Measurements from ENCODE around the gene SMIM28. TPM values are rescaled to one million over a fixed set of nuclear protein-coding genes. Genes with fewer than 3 reads are reported as not detected.

Gene SMIM28
- total RNA-seq, 1 donor: not detected

DNA sequence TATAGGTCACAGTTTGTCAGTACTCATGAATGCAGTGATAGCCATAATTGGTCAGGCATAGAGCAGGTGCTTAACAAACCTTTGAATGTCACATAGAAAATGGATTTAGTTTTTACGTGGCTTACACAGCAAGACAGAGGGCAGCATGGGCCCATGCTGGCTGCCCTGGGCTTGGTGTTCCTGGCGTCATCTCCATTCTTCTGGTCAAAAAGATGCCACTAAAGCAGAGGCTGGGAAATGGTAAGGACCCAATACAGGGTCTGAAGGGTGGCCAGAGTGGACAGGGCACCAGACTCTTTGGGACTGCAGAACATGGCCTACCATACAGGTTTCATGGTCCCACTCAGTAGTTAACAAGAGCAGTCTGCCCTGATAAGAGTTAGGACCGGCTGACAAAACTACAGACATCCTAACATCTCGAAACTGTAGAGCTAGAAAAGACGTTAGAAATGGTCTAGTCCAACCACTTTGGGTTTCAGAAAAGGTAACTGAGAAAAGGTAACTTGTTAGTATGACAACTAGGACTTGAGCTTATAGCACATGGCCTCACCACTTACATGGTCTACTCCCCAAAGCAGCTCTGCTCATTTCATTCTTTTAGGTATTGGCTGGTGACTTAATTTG lies 48.9 kb downstream of the SMIM28 start:
- DNase-seq (ENCODE audit: low read depth in 2 of 3, low spot score in 2 of 3): no peak

GRCh38 chr6:138427701-138428100 lies 50.0 kb downstream of the SMIM28 start:
- no peak for DNase-seq (ENCODE audit: low read depth in 2 of 3, low spot score in 2 of 3)

GRCh38 chr6:138428944-138429598 lies 51.4 kb downstream of the SMIM28 start:
- DNase-seq (ENCODE audit: low read depth in 2 of 3, low spot score in 2 of 3): peak; percentile 17 to 80 (median 48)

GRCh38 chr6:138429761-138430160 lies 52.1 kb downstream of the SMIM28 start:
- DNase-seq (ENCODE audit: low read depth in 2 of 3, low spot score in 2 of 3): no peak

DNA sequence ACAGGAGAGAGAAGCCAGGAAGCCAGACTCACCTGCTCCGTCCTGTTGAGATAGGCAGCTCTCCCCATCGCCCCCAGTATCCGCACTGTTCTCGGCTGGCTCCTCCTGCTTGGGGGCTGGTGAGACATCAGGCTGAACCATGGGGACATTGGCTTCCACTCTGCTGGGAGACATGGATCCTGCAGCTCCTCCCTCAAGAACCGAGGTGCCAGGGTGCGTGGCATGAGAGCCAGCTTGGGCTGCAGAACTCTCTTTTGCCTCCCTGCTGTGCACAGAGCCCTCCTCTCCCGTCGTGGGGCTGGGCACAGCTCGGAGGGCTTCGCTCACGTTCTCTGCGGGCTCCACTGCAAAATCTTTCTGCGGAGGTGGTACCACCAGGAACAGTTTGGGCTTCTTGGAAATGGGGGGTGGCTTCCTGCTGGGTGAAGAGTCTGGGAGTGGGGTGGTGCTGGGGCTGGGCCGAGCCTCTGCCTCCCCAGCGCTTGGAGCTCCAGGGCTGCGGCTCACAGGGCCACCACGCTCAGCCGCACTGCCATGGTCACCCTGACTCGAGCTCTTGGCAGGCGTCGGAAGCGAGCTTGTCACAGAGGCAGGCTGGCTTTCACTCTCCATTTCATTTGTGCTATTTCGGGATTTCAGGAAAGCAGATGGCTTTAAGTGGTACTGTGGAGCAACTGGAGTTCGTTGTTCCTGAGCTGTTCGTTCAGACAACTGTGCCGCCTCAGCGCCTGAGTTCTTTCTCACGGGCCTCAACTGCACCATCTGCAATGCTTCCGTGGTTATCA lies 52.8 kb downstream of the SMIM28 start:
- DNase-seq (ENCODE audit: low read depth in 2 of 3, low spot score in 2 of 3): no peak

- DNase-seq (ENCODE audit: low read depth in 2 of 3, low spot score in 2 of 3): peak in 1 of 3 donors; percentile 32
Measured at GRCh38 chr6:138431256-138432062, 53.8 kb downstream of the SMIM28 start.

DNA sequence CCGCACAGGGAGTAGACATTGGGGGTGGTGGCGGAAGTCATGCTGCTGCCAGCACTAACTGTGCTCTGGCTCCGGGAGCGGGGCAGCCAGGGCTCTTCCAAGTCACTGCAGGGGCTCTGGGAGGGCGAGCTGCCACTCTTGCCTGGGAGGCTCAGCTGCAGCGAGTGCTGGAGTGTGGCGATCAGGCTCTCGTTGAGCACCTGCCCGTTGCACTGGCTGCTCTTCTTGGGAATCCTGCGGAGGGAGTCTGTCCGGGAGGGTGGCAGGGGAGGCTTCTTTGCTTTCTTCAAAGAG lies 54.3 kb downstream of the SMIM28 start:
- DNase-seq (ENCODE audit: low read depth in 2 of 3, low spot score in 2 of 3): no peak

Small RNA genes within 50 kb of the gene (small RNA-seq; reads per million reads assigned to genes)
- not detected for gene AL031003.1

Other genes with a start within 250 kb of the SMIM28 start
- under 0.01 TPM for gene ARFGEF3, start 216.0 kb upstream of the SMIM28 start, total RNA-seq
- gene PBOV1, start 159.4 kb upstream of the SMIM28 start, total RNA-seq: not detected
- 11.6 TPM for gene HEBP2, start 26.3 kb downstream of the SMIM28 start, total RNA-seq
- 1.6 TPM for gene NHSL1, start 121.6 kb downstream of the SMIM28 start, total RNA-seq